Measurements from ENCODE around the gene ATP5PF. TPM values are rescaled to one million over a fixed set of nuclear protein-coding genes. Genes with fewer than 3 reads are reported as not detected.
"Not testable (repeated sequence)": the region's sequence is repeated elsewhere in the genome, so short reads cannot be mapped to it uniquely, and the experiment has no call there.

Gene ATP5PF
- total and polyA plus RNA-seq, 12 donors, result 537 to 965 (median 844) TPM

DNA sequence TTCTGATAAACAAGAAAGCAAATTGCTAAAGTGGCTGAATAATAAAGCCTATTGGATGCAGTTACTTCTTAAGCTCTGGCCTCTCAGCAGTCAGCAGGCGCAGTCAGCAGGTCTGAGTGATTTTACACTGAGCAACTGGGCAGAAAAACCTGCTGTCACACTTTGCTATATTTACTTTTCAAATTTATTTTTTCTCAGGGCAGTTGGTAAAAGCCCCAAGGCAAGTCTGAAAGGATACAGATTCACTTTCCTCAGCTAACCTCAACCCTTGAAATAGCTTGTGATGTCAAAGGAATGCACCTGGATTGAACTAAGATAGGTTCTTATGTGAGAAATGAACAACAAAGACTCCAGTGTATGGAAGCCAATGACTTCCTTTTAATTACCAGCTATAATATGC, 34.0 kb downstream of the ATP5PF start:
- TF ChIP-seq, protein P1, sequence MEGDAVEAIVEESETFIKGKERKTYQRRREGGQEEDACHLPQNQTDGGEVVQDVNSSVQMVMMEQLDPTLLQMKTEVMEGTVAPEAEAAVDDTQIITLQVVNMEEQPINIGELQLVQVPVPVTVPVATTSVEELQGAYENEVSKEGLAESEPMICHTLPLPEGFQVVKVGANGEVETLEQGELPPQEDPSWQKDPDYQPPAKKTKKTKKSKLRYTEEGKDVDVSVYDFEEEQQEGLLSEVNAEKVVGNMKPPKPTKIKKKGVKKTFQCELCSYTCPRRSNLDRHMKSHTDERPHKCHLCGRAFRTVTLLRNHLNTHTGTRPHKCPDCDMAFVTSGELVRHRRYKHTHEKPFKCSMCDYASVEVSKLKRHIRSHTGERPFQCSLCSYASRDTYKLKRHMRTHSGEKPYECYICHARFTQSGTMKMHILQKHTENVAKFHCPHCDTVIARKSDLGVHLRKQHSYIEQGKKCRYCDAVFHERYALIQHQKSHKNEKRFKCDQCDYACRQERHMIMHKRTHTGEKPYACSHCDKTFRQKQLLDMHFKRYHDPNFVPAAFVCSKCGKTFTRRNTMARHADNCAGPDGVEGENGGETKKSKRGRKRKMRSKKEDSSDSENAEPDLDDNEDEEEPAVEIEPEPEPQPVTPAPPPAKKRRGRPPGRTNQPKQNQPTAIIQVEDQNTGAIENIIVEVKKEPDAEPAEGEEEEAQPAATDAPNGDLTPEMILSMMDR (IDR thresholded peaks at IDR 0.05), result no peak
- ATAC-seq, result no peak
- peaks cover 0 to 87% (median 0%) of the 10 kb centered on the region in 9 donors for H3K36me3 ChIP-seq
- H3K4me3 ChIP-seq, result no peak overlapping the region
- H3K27me3 ChIP-seq, result no peaks in the 10 kb centered on the region
- DNase-seq, result no peak
- peaks cover 0 to 19% (median 0%) of the 10 kb centered on the region in 9 donors for H3K4me1 ChIP-seq
- intact Hi-C loops (cut with DNase I), result no loop called here
- H3K27ac ChIP-seq, result peak overlapping the region in 4 of 10 donors; percentile 9 to 67 (median 58)
- no peaks in the 10 kb centered on the region for H3K9me3 ChIP-seq
- WGBS, 2 donors, result 96 to 100% methylated on average over 1 of the region's 1 CpG

DNA sequence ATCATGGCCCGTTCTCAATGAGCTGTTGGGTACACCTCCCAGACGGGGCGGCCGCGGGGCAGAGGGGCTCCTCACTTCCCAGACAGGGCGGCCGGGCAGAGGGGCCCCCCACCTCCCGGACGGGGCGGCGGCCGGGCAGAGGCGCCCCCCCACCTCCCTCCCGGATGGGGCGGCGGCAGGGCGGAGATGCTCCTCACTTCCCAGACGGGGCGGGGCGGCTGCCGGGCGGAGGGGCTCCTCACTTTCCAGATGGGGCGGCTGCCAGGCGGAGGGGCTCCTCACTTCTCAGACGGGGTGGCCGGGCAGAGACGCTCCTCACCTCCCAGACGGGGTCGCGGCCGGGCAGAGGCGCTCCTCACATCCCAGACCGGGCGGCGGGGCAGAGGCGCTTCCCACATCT, 39.2 kb downstream of the ATP5PF start:
- DNase-seq; H3K27ac ChIP-seq; ATAC-seq; H3K4me3 ChIP-seq; intact Hi-C loops (cut with DNase I); H3K27me3 ChIP-seq; H3K9me3 ChIP-seq: not testable (repeated sequence)
- H3K36me3 ChIP-seq, result peaks cover 0 to 84% (median 4%) of the 10 kb centered on the region in 9 donors
- peaks cover 0 to 15% (median 0%) of the 10 kb centered on the region in 9 donors for H3K4me1 ChIP-seq
- 91 to 99% methylated on average over 13 to 36 of the region's 36 CpGs for WGBS, 2 donors

DNA sequence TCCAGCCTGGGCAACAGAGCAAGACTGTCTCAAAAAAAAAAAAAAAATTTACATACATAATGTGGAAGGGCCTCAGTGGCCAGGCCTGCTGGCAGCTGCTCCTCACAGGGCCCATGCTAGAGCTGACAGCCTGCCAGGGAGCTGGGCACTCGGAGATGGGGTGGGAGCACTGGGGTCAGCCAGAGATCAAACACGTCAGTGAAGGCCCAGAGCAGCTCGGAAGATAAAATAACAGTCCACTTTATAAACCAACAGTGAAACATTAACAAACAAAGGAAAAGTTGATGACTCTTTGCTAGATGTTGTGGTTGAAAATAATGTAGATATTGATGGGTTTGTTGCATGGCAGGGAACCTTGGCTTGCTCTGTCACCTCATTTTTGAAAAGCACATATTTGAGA, 42.7 kb downstream of the ATP5PF start:
- peak overlapping the region in 2 of 10 donors; percentile 48 to 52 for H3K27ac ChIP-seq
- intact Hi-C loops (cut with DNase I), result no loop called here
- no peaks in the 10 kb centered on the region for H3K27me3 ChIP-seq
- ATAC-seq, result peak in 4 of 8 donors; percentile 44 to 56 (median 52)
- WGBS, 2 donors, result 52 to 58% methylated on average over 3 of the region's 3 CpGs
- no peaks in the 10 kb centered on the region for H3K9me3 ChIP-seq
- H3K4me3 ChIP-seq, result no peak overlapping the region
- peaks cover 0 to 46% (median 13%) of the 10 kb centered on the region in 9 donors for H3K4me1 ChIP-seq
- peaks cover 0 to 65% (median 3%) of the 10 kb centered on the region in 9 donors for H3K36me3 ChIP-seq
- DNase-seq, result no peak
- TF ChIP-seq, protein P1 (IDR thresholded peaks at IDR 0.05), result no peak

DNA sequence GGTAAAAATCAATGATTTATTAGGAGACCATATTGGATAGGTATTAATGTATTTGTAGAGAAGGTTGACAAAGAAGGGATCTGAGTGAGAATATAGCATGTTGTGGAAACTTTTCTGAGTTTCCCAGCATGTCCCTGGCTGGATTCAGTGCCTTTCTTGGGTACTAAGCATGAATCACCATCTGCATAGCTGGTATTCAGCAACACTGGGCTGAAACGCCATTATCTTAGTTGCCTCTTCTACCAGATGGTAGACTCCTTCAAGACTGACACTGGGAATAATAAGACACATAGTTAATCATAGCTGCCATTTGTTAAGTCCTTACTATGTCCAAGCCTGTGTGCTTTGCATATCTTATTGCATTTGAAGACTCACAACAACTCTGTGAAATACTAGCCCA, 45.5 kb downstream of the ATP5PF start:
- Histone ChIP-seq H3K27me3 (no peaks in the 10 kb centered on the region), H3K9me3 (no peaks in the 10 kb centered on the region), H3K4me1 (peaks cover 0 to 71% (median 19%) of the 10 kb centered on the region in 9 donors), H3K4me3 (no peak overlapping the region), H3K36me3 (peaks cover 0 to 63% (median 3%) of the 10 kb centered on the region in 9 donors), H3K27ac (peak overlapping the region in 9 of 10 donors; percentile 2 to 79 (median 53))
- DNase-seq, result no peak
- intact Hi-C loops (cut with DNase I), result loop anchor here in 1 of 10 donors (5.0 kb wide), 1 partner anchor 47 kb away; no protein-coding TSS in a partner anchor
- 59 to 66% methylated on average over 1 of the region's 1 CpG for WGBS, 2 donors
- TF ChIP-seq, protein P1 (IDR thresholded peaks at IDR 0.05), result no peak
- ATAC-seq, result no peak

Measured in heart right ventricle (tissue), 16 donors.